Neural progenitor cell (in vitro differentiated cells): ENCODE measurements around the gene ASTE1. TPM values are rescaled to one million over a fixed set of nuclear protein-coding genes. Genes with fewer than 3 reads are reported as not detected.

Source experiments
- DNase-seq: peaks from one replicate; pipeline ENCODE4 v3.0.0-alpha.2; 2016; ENCODE audit warnings: low spot score
- H2AFZ ChIP-seq: fragments of 200-600 bp; sonication (generic); replicated peaks from 2 replicates; pipeline ENCODE4 v1.6.1; 2016; ENCODE audit warnings: antibody characterized with exemption
- H3F3A ChIP-seq: fragments of 200-600 bp; sonication (generic); 2 replicates; pipeline ENCODE4 v1.6.1; 2016; ENCODE audit warnings: antibody characterized with exemption, low read depth
- H3K27ac ChIP-seq: fragments of 200-600 bp; sonication (generic); 2 replicates; pipeline ENCODE4 v1.5.1; 2016; ENCODE audit warnings: mild to moderate bottlenecking
- H3K27me3 ChIP-seq: fragments of 200-600 bp; sonication (generic); 2 replicates; pipeline ENCODE4 v1.6.1; 2016; ENCODE audit warnings: mild to moderate bottlenecking, moderate library complexity
- H3K36me3 ChIP-seq: fragments of 200-600 bp; sonication (generic); 2 replicates; pipeline ENCODE4 v1.5.1; 2016
- H3K4me1 ChIP-seq: fragments of 200-600 bp; sonication (generic); 2 replicates; pipeline ENCODE4 v1.6.1; 2016; ENCODE audit warnings: mixed run types
- H3K4me2 ChIP-seq: fragments of 200-600 bp; sonication (generic); 2 replicates; pipeline ENCODE4 v1.6.1; 2016
- H3K4me3 ChIP-seq: fragments of 200-600 bp; sonication (generic); 2 replicates; pipeline ENCODE4 v1.5.1; 2016
- H3K79me2 ChIP-seq: fragments of 200-600 bp; sonication (generic); 2 replicates; pipeline ENCODE4 v1.6.1; 2016; ENCODE audit warnings: low read depth
- H3K9ac ChIP-seq: fragments of 200-600 bp; sonication (generic); 2 replicates; pipeline ENCODE4 v1.6.1; 2016
- H3K9me3 ChIP-seq: fragments of 200-600 bp; sonication (generic); 2 replicates; pipeline ENCODE4 v1.5.1; 2016; ENCODE audit warnings: low read depth
- H4K20me1 ChIP-seq: fragments of 200-600 bp; sonication (generic); 2 replicates; pipeline ENCODE4 v1.6.1; 2016; ENCODE audit warnings: low read depth
- H3K27ac Mint-ChIP-seq: 3 replicates; pipeline ENCODE4 v1.8.0; 2021; ENCODE audit warnings: mixed read lengths
- H3K27me3 Mint-ChIP-seq: 2 replicates; pipeline ENCODE4 v1.8.0; 2022; ENCODE audit warnings: low read depth, mild to moderate bottlenecking, inconsistent platforms, moderate library complexity, mixed read lengths; ENCODE audit not compliant: insufficient read depth
- H3K36me3 Mint-ChIP-seq: 3 replicates; pipeline ENCODE4 v1.8.0; 2021; ENCODE audit warnings: mixed read lengths
- H3K4me1 Mint-ChIP-seq: 3 replicates; pipeline ENCODE4 v1.8.0; 2021; ENCODE audit warnings: mixed read lengths
- H3K4me3 Mint-ChIP-seq: 3 replicates; pipeline ENCODE4 v1.8.0; 2021; ENCODE audit warnings: mild to moderate bottlenecking, moderate library complexity, mixed read lengths
- H3K9me3 Mint-ChIP-seq: 3 replicates; pipeline ENCODE4 v1.8.0; 2020; ENCODE audit warnings: mixed read lengths
- EZH2 ChIP-seq: fragments of 200-600 bp; sonication (generic); IDR thresholded peaks from 2 replicates; pipeline ENCODE4 v1.6.1; 2017; ENCODE audit warnings: antibody characterized with exemption, mild to moderate bottlenecking, moderate library complexity
- EZH2phosphoT487 ChIP-seq: fragments of 200-600 bp; sonication (generic); IDR thresholded peaks from 2 replicates; pipeline ENCODE4 v1.6.1; 2017; ENCODE audit warnings: antibody characterized with exemption
- total RNA-seq: library from RNA; depleted of rRNA; stranded (reverse); fragments of >200 nt; gene quantifications from 2 replicates; pipeline ENCODE4 v1.2.3, GENCODE V29; 2015; ENCODE audit warnings: low replicate concordance
- TF ChIP-seq, protein P1 (sequence below): fragments of 200-600 bp; sonication (generic); IDR thresholded peaks from 2 replicates; pipeline ENCODE4 v1.5.1; 2017; ENCODE audit warnings: antibody characterized with exemption, mild to moderate bottlenecking

ASTE1 gene
- total RNA-seq, 1 donor from 2014 or later = 3.1 TPM

DNA sequence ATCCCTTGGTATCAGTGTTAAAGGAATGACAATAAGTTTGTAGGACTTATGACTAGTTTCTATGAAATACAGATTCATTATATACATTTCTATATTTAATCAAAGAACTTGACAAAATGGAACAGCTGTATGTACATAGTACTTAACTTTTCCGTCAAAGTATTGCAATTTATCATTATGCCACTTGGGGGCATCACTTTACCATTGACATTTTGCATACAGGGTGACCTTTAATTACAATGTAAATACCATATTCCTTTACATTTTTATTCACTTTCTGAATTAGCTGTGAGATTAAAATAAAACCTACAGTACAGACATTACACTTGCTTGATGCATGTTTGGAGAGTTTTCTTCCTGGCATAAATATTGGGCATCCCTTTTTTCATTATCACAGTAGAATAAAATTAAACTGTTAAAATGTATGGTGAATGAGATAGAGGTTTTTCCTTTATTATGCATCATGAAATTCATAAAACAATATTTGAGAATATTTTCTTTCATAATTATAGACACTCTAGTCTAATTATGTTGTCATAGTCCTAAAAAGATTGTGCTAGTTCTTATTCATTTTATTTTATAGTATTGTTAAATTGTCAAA, 7.0 kb upstream of the ASTE1 start:
- no peak for TF ChIP-seq EZH2phosphoT487
- TF ChIP-seq, protein P1, sequence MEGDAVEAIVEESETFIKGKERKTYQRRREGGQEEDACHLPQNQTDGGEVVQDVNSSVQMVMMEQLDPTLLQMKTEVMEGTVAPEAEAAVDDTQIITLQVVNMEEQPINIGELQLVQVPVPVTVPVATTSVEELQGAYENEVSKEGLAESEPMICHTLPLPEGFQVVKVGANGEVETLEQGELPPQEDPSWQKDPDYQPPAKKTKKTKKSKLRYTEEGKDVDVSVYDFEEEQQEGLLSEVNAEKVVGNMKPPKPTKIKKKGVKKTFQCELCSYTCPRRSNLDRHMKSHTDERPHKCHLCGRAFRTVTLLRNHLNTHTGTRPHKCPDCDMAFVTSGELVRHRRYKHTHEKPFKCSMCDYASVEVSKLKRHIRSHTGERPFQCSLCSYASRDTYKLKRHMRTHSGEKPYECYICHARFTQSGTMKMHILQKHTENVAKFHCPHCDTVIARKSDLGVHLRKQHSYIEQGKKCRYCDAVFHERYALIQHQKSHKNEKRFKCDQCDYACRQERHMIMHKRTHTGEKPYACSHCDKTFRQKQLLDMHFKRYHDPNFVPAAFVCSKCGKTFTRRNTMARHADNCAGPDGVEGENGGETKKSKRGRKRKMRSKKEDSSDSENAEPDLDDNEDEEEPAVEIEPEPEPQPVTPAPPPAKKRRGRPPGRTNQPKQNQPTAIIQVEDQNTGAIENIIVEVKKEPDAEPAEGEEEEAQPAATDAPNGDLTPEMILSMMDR = peak; percentile 91
- H3K27me3 ChIP-seq = no peaks in the 10 kb centered on the region
- no peaks in the 10 kb centered on the region for H3F3A ChIP-seq
- H3K9me3 ChIP-seq = no peaks in the 10 kb centered on the region
- peak; percentile 35 for DNase-seq
- H3K36me3 Mint-ChIP-seq = no peaks in the 10 kb centered on the region
- H3K27me3 Mint-ChIP-seq = no peaks in the 10 kb centered on the region
- H3K27ac ChIP-seq = no peak overlapping the region
- no peak overlapping the region for H3K27ac Mint-ChIP-seq
- no peak overlapping the region for H3K4me2 ChIP-seq
- no peak overlapping the region for H3K9ac ChIP-seq
- no peaks in the 10 kb centered on the region for H3K79me2 ChIP-seq
- no peak overlapping the region for H3K4me3 Mint-ChIP-seq
- no peaks in the 10 kb centered on the region for H4K20me1 ChIP-seq
- H3K4me1 ChIP-seq = no peaks in the 10 kb centered on the region
- H3K4me3 ChIP-seq = no peak overlapping the region
- H2AFZ ChIP-seq = no peak overlapping the region
- H3K36me3 ChIP-seq = no peaks in the 10 kb centered on the region
- peaks cover 2% of the 10 kb centered on the region for H3K4me1 Mint-ChIP-seq
- H3K9me3 Mint-ChIP-seq = no peaks in the 10 kb centered on the region

DNA sequence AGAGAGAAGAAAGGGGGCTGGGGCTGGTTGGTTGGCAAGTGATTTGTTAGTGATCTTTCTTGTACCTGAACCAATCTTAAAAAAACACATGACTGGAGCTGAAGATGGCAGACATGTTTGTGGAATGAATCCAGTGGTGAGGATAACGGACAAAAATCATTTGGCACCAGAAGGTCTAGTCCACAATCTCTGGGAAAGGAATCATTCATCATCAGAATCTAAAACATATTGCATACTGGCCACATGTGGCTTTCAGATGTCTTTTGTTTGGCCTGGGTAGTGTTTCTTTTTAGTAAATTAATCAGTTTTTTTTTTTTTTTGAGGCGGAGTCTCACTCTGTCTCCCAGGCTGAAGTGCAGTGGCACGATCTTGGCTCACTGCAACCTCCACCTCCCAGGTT, 5.0 kb upstream of the ASTE1 start:
- H3K36me3 Mint-ChIP-seq = no peaks in the 10 kb centered on the region

DNA sequence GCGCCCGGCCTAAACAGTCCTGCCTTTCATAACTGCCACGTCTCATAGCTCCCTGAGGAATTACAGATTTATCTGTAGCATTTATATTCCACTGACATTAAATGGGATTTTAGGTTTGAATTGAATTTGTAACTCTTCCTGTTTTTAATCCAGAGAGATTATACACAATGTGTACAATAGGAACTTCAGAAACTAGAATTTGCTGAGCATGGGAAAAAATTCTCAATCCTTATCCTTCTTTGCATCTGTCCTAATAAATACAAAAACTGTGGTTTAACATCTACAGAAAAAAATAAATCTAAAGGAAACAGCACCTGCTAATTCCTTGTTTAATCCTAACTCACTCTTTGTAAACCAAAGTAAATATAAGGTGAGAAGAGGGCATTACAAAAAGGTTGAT, 2.2 kb upstream of the ASTE1 start:
- Histone ChIP-seq H3K4me1 (no peaks in the 10 kb centered on the region), H3K9me3 (no peaks in the 10 kb centered on the region), H3K27me3 (no peaks in the 10 kb centered on the region), H3K9ac (no peak overlapping the region), H3K4me3 (no peak overlapping the region), H3K36me3 (no peaks in the 10 kb centered on the region), H2AFZ (no peak overlapping the region), H4K20me1 (no peaks in the 10 kb centered on the region), H3K27ac (no peak overlapping the region), H3F3A (no peaks in the 10 kb centered on the region), H3K4me2 (no peak overlapping the region), H3K79me2 (no peaks in the 10 kb centered on the region)
- H3K36me3 Mint-ChIP-seq = peaks cover 11% of the 10 kb centered on the region
- peaks cover 5% of the 10 kb centered on the region for H3K9me3 Mint-ChIP-seq
- no peak overlapping the region for H3K27ac Mint-ChIP-seq
- peaks cover 16% of the 10 kb centered on the region for H3K4me1 Mint-ChIP-seq
- TF ChIP-seq, protein P1 = no peak
- TF ChIP-seq EZH2 (no peak), EZH2phosphoT487 (no peak)
- H3K27me3 Mint-ChIP-seq = no peaks in the 10 kb centered on the region
- DNase-seq = no peak
- H3K4me3 Mint-ChIP-seq = no peak overlapping the region

More for the DNA sequence above, 5.0 kb upstream of the ASTE1 start:
- peaks cover 9% of the 10 kb centered on the region for H3K4me1 Mint-ChIP-seq
- Histone ChIP-seq H3K79me2 (no peaks in the 10 kb centered on the region), H3K9ac (no peak overlapping the region), H2AFZ (no peak overlapping the region), H3K9me3 (no peaks in the 10 kb centered on the region), H3K27me3 (no peaks in the 10 kb centered on the region), H4K20me1 (no peaks in the 10 kb centered on the region), H3K4me2 (no peak overlapping the region), H3K4me1 (no peaks in the 10 kb centered on the region), H3K27ac (no peak overlapping the region), H3K4me3 (no peak overlapping the region), H3F3A (no peaks in the 10 kb centered on the region), H3K36me3 (no peaks in the 10 kb centered on the region)
- no peak overlapping the region for H3K27ac Mint-ChIP-seq
- no peak for DNase-seq
- no peaks in the 10 kb centered on the region for H3K27me3 Mint-ChIP-seq
- TF ChIP-seq EZH2 = no peak
- TF ChIP-seq EZH2phosphoT487 = no peak
- TF ChIP-seq, protein P1 = no peak
- peaks cover 2% of the 10 kb centered on the region for H3K9me3 Mint-ChIP-seq
- no peak overlapping the region for H3K4me3 Mint-ChIP-seq
